Vagina (tissue), 2 donors: Measurements from ENCODE around the gene SFI1.

Experiments used
- CTCF ChIP-seq, 3 experiments: fragments of 450-650 bp in 2 of 3; fragments of 200-600 bp in 1 of 3; sonication (generic) in 1 of 3; IDR thresholded peaks; one replicate each; pipeline ENCODE4 v1.5.1; 2017 to 2019; ENCODE audit warnings: antibody characterized with exemption in 3 of 3, mild to moderate bottlenecking in 2 of 3, moderate library complexity in 2 of 3
- POLR2A ChIP-seq, 2 donors: fragments of 450-650 bp; IDR thresholded peaks; one replicate each; pipeline ENCODE4 v1.6.1; 2017; ENCODE audit warnings: antibody characterized with exemption in 2 of 2, mild to moderate bottlenecking in 2 of 2, moderate library complexity in 2 of 2

DNA sequence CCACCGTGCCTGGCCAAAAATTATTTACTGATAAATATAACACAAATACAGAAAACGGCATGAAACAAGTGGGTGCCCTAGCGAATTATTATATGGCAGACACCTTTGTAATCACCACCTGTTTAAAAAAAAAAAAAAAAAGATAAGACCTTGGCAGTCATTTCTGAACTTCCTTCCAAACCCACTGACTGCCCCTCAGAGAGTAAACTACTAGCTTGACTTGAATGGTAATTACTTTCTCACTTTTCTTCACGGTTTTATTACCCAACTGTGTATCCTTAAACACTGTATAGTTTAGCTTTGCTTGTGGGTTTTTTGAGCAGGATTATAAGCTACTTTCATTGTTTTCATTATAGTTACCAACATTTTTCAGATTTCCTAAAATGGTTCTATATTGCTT lies 23.7 kb downstream of the SFI1 start:
- TF ChIP-seq POLR2A (IDR thresholded peaks at IDR 0.05) (no peak), CTCF (IDR thresholded peaks at IDR 0.05) (no peak)
